Kidney epithelial cell (primary cell): ENCODE results near the gene CDC42BPA. TPM values are rescaled to one million over a fixed set of nuclear protein-coding genes. Genes with fewer than 3 reads are reported as not detected.

Source experiments
- DNase-seq: peaks from one replicate; pipeline ENCODE4 v3.0.0-alpha.2; 2010; ENCODE audit warnings: low read depth
- H3K27me3 ChIP-seq: 2 replicates; pipeline ENCODE4 v1.6.0; 2011; ENCODE audit warnings: low read length; ENCODE audit not compliant: control insufficient read depth, insufficient read depth
- H3K36me3 ChIP-seq: 2 replicates; pipeline ENCODE4 v1.5.1; 2011; ENCODE audit warnings: low read length; ENCODE audit not compliant: control insufficient read depth, insufficient read depth
- H3K4me3 ChIP-seq: 2 replicates; pipeline ENCODE4 v1.5.1; 2011; ENCODE audit warnings: low read depth, mild to moderate bottlenecking, control low read depth, low read length
- total RNA-seq: library from RNA; depleted of rRNA; stranded (reverse); fragments of >200 nt; gene quantifications from 2 replicates; pipeline ENCODE4 v1.2.3, GENCODE V29; 2015
- TF ChIP-seq, protein P1 (sequence below): IDR thresholded peaks from 2 replicates; pipeline ENCODE4 v1.5.1; 2011; ENCODE audit warnings: mild to moderate bottlenecking, moderate library complexity, low read length, control low read depth, inconsistent platforms; ENCODE audit not compliant: insufficient read depth, poor library complexity, severe bottlenecking

CDC42BPA gene, protein sequence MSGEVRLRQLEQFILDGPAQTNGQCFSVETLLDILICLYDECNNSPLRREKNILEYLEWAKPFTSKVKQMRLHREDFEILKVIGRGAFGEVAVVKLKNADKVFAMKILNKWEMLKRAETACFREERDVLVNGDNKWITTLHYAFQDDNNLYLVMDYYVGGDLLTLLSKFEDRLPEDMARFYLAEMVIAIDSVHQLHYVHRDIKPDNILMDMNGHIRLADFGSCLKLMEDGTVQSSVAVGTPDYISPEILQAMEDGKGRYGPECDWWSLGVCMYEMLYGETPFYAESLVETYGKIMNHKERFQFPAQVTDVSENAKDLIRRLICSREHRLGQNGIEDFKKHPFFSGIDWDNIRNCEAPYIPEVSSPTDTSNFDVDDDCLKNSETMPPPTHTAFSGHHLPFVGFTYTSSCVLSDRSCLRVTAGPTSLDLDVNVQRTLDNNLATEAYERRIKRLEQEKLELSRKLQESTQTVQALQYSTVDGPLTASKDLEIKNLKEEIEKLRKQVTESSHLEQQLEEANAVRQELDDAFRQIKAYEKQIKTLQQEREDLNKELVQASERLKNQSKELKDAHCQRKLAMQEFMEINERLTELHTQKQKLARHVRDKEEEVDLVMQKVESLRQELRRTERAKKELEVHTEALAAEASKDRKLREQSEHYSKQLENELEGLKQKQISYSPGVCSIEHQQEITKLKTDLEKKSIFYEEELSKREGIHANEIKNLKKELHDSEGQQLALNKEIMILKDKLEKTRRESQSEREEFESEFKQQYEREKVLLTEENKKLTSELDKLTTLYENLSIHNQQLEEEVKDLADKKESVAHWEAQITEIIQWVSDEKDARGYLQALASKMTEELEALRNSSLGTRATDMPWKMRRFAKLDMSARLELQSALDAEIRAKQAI (N-terminal part only)
- total RNA-seq = 33.4 and 34.4 TPM in 2 replicates

DNA sequence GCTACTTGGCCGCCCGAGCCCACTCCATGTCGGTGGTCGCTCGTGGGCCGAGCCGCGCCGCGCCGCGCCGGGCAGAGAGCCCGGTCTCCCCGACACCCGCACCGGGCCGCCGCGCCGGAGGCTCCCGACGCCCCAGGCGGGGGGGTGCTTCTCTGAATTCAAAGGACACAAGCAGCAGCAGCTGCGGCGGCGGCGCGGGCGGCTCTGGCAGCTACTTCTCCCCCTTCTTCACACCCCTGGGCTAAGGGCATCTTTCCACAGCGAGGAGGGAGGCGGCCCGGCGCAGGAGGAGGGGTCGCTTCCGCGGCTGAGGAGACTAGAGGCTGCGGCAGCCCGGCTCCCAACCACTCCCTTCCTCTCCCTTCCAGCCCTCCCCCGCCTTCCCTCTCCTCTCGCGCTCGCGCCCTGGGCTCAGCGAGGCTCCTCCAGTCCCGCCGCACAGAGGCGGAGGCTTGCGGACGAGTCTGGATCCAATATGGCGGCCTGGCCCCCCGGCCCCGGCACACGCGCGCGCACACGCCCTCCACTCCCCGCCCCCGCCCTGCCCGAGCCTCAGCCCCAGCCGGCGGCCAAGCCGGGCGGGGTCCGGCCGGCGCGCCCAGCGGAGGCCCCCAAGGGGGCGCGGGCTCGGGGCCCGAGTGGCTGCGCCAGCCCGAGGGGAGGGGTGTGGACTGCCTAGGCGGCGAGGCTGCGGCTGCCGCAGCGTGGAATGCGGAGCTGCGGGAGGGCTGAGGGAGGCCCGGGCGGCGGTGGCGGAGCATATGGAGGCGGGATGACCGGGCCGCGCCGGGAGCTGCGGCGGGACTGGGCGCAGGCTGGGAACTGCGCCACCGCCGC, at the start of gene CDC42BPA:
TSS of gene CDC42BPA (minus strand) at position 477 of the 837 bp plus-strand sequence. CDS start 1,310 bp downstream, outside the sequence.
- H3K36me3 ChIP-seq = no peaks in the 10 kb centered on the region
- TF ChIP-seq, protein P1, sequence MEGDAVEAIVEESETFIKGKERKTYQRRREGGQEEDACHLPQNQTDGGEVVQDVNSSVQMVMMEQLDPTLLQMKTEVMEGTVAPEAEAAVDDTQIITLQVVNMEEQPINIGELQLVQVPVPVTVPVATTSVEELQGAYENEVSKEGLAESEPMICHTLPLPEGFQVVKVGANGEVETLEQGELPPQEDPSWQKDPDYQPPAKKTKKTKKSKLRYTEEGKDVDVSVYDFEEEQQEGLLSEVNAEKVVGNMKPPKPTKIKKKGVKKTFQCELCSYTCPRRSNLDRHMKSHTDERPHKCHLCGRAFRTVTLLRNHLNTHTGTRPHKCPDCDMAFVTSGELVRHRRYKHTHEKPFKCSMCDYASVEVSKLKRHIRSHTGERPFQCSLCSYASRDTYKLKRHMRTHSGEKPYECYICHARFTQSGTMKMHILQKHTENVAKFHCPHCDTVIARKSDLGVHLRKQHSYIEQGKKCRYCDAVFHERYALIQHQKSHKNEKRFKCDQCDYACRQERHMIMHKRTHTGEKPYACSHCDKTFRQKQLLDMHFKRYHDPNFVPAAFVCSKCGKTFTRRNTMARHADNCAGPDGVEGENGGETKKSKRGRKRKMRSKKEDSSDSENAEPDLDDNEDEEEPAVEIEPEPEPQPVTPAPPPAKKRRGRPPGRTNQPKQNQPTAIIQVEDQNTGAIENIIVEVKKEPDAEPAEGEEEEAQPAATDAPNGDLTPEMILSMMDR = no peak
- no peak for DNase-seq
- H3K4me3 ChIP-seq = peak within 1 kb of the TSS; percentile 80
- no peaks in the 10 kb centered on the region for H3K27me3 ChIP-seq

DNA sequence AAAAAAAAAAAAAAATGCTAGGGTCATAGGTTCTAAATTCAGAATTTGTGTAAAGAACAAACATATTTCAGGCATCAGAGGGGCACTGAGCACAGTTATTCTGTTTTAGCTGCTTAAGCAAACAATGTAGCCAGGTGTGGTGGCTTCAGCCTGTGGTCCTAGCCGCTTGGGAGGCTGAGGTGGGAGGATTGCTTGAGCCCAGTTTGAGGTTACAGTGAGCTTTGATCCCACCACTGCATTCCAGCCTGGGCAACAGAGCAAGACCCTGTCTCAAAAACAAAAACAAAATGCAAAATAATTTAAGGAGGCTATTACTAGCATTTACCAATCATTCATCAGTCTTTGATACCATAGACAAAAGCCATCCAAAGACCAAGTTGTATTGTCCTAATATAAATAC, 49.7 kb upstream of the CDC42BPA start:
- no peaks in the 10 kb centered on the region for H3K36me3 ChIP-seq
- TF ChIP-seq, protein P1 = no peak
- H3K4me3 ChIP-seq = no peak overlapping the region
- DNase-seq = no peak
- no peaks in the 10 kb centered on the region for H3K27me3 ChIP-seq

DNA sequence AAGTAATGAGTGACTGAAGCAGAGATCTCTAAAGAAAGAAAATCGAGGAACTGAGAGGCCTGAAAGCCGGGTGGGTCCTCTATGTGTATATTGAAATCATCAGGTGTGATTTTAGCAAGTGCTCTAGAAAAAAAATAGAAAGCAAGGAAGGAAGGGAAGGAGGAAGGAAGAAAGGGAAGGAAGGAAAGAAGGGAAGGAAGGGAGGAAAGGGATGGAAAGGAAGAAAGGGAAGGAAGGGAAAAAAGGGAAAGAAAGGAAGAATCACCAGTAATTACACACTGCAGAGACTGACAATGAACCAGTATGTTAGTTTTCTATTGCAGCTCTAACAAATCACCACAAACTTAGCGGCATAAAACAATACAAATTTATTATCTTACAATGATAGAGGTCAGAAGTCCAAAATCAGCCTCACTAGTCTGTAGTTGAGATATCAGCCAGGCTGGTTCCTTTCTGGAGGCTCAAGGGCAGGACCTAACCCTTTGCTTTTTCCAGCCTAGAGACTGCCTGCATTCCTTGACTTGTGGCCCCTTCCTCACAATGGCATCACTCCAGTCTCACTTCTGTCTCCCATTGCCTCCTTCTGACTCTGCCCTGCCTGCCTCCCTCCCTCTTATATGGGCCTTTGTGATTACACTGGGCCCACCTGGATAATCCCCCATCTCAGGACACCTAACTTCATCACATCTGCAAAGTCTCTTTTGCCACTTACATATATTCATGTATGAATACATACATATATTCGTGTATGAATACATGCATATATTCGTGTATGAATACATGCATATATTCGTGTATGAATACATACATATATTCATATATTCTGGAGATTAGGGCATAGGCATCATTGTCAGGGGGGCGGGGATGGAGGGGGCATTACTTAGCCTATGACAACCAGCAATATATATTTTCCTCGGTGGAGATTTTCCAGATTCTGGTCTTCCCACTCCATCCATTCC, 47.5 kb upstream of the CDC42BPA start:
- DNase-seq = no peak
- H3K4me3 ChIP-seq = no peak overlapping the region
- H3K36me3 ChIP-seq = no peaks in the 10 kb centered on the region

DNA sequence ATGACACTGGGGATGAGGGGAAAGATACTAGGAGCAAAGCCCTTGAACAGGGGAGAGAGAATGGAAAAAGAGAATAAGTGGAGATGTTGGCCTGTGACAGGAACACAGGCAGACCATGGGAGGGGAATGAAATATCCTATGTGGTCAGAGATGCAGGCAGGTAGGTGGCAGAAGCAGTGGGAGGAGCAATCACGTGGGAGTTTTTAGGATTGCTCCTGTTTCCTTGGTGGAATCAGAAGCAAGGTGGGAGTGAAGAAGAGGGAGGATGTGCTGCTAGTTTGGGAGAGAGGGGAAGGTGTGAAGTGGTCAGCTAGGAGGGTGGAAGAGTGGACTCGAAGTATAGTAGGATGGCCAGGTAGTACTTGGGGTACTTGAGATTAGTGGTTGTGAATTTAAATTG, 46.4 kb upstream of the CDC42BPA start:
- H3K4me3 ChIP-seq = no peak overlapping the region
- no peaks in the 10 kb centered on the region for H3K36me3 ChIP-seq
- no peak for DNase-seq
- TF ChIP-seq, protein P1 = no peak
- no peaks in the 10 kb centered on the region for H3K27me3 ChIP-seq

More for the DNA sequence above, 47.5 kb upstream of the CDC42BPA start:
- H3K27me3 ChIP-seq = no peaks in the 10 kb centered on the region
- TF ChIP-seq, protein P1 = no peak
